Measurements from ENCODE around the gene CPEB3.

Gene CPEB3

DNA sequence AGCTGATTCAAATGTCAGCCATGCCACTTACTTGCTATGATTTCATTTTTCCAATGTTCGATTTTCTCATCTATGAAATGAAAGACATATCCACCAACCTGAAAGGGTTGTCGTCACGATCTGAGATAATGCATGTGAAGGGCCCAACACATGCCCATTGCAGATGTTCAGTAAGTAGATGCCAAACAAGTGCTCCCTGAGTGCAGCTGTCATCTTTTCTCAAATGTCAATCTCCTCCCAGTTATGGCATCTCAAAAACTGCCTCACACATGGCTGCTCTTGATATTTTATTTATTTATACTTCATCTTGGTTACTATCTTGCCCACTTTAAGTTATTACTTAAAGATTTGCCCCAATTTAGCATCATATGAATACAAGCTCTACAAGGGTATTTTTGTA is 16.8 kb downstream of the CPEB3 start:
- Mint-ChIP-seq H3K9me3 (no peaks in the 10 kb centered on the region), H3K27ac (no peak overlapping the region), H3K4me3 (no peak overlapping the region), H3K27me3 (ENCODE audit: low read depth) (no peaks in the 10 kb centered on the region), H3K4me1 (no peaks in the 10 kb centered on the region), H3K36me3 (ENCODE audit: low read depth) (no peaks in the 10 kb centered on the region)
- TF ChIP-seq, protein P1, sequence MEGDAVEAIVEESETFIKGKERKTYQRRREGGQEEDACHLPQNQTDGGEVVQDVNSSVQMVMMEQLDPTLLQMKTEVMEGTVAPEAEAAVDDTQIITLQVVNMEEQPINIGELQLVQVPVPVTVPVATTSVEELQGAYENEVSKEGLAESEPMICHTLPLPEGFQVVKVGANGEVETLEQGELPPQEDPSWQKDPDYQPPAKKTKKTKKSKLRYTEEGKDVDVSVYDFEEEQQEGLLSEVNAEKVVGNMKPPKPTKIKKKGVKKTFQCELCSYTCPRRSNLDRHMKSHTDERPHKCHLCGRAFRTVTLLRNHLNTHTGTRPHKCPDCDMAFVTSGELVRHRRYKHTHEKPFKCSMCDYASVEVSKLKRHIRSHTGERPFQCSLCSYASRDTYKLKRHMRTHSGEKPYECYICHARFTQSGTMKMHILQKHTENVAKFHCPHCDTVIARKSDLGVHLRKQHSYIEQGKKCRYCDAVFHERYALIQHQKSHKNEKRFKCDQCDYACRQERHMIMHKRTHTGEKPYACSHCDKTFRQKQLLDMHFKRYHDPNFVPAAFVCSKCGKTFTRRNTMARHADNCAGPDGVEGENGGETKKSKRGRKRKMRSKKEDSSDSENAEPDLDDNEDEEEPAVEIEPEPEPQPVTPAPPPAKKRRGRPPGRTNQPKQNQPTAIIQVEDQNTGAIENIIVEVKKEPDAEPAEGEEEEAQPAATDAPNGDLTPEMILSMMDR (IDR thresholded peaks at IDR 0.05; ENCODE audit: unreplicated experiment in 3 of 3) = no peak

DNA sequence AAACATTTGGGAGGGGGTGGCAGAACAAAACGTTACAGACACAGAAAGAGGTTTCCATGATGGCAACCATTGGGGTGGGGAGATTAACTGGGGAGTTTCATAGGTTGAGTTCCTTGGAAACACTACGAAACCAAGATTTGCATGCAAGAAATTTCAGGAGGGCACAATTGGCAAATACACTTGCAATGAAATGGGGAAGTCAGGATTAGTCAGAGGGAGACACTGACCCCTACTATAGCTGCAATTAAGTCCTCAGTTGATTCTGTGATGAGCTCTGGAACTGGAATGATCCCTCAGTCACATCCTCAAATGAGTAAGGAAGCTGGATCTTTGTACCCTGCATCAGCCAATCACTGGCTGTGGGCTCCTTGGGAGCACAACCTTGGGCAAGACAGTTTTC is 22.1 kb downstream of the CPEB3 start:
- Mint-ChIP-seq H3K27me3 (ENCODE audit: low read depth) (no peaks in the 10 kb centered on the region), H3K9me3 (no peaks in the 10 kb centered on the region), H3K36me3 (ENCODE audit: low read depth) (no peaks in the 10 kb centered on the region), H3K27ac (no peak overlapping the region), H3K4me3 (no peak overlapping the region), H3K4me1 (no peaks in the 10 kb centered on the region)
- TF ChIP-seq, protein P1 (IDR thresholded peaks at IDR 0.05; ENCODE audit: unreplicated experiment in 3 of 3) = no peak

DNA sequence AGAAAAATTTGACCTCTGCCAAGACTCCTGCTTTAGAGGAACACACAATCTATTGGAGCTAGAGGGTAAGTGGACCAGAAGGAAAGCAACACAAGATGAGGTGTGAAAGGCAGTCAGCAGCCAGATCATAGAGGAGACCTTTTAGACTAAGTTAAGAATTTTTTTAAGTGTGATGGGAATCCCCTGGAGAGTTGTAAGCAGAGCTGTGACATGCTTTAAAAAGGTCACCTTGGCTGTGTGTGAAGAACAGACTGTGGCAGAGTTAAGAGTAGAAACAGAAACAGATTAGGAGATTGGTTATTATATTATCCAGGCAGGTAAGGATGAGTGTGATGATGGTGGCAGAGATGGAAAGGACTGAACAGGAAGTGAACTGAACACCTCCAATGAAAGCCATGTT is 23.5 kb downstream of the CPEB3 start:
- Mint-ChIP-seq H3K27ac (no peak overlapping the region), H3K4me1 (no peaks in the 10 kb centered on the region), H3K4me3 (no peak overlapping the region), H3K36me3 (ENCODE audit: low read depth) (no peaks in the 10 kb centered on the region), H3K27me3 (ENCODE audit: low read depth) (no peaks in the 10 kb centered on the region), H3K9me3 (no peaks in the 10 kb centered on the region)
- TF ChIP-seq, protein P1 (IDR thresholded peaks at IDR 0.05; ENCODE audit: unreplicated experiment in 3 of 3) = no peak

DNA sequence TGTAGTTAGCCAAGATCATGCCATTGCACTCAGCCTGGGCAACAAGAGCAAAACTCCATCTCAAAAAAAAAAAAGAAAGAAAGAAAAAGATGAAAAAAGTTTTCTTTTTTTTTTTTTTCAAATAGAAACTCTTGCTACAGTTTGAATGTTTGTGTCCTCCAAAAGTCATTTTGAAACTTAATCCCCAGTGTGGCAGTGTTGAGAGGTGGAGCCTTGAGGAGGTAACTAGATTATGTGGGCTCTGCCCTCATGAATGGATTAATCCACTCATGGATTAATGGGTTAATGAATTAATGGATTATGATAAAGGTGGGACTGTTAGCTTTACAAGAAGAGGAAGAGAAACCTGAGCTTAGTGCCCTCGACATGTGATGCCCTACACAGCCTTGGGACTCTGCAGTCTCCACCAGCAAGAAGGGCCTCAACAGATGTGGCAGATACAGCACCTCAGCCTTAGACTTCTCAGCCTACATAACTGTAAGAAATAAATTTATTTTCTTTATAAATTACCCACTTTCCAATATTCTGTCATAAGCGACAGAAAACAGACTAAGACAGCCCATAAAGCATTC is 25.1 kb downstream of the CPEB3 start:
- Mint-ChIP-seq H3K4me1 (no peaks in the 10 kb centered on the region), H3K4me3 (no peak overlapping the region)

DNA sequence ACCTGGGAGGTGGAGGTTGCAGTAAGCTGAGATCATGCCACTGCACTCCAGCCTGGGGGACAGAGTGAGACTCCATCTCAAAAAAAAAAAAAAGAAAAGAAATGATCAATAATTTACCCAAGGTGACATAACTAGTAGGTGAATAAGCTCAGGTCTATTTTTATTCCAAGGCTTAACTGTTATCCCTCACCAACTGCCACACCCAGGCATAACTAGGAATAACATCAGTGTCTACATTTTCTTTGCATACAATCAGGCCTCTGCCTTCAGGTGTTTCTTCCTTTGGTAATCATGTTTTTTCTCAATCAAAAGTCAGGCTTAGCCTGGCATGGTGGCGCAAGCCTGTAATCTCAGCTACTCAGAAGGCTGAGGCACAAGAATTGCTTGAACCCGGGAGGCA is 26.6 kb downstream of the CPEB3 start:
- H3K27ac Mint-ChIP-seq = no peak overlapping the region
- no peaks in the 10 kb centered on the region for H3K27me3 Mint-ChIP-seq (ENCODE audit: low read depth)
- TF ChIP-seq, protein P1 (IDR thresholded peaks at IDR 0.05; ENCODE audit: unreplicated experiment in 3 of 3) = no peak
- H3K36me3 Mint-ChIP-seq (ENCODE audit: low read depth) = no peaks in the 10 kb centered on the region
- no peak overlapping the region for H3K4me3 Mint-ChIP-seq
- no peaks in the 10 kb centered on the region for H3K9me3 Mint-ChIP-seq
- no peaks in the 10 kb centered on the region for H3K4me1 Mint-ChIP-seq

More for the DNA sequence above, 25.1 kb downstream of the CPEB3 start:
- Mint-ChIP-seq H3K27ac (no peak overlapping the region), H3K9me3 (no peaks in the 10 kb centered on the region), H3K27me3 (ENCODE audit: low read depth) (no peaks in the 10 kb centered on the region), H3K36me3 (ENCODE audit: low read depth) (no peaks in the 10 kb centered on the region)
- TF ChIP-seq, protein P1 (IDR thresholded peaks at IDR 0.05; ENCODE audit: unreplicated experiment in 3 of 3) = no peak

DNA sequence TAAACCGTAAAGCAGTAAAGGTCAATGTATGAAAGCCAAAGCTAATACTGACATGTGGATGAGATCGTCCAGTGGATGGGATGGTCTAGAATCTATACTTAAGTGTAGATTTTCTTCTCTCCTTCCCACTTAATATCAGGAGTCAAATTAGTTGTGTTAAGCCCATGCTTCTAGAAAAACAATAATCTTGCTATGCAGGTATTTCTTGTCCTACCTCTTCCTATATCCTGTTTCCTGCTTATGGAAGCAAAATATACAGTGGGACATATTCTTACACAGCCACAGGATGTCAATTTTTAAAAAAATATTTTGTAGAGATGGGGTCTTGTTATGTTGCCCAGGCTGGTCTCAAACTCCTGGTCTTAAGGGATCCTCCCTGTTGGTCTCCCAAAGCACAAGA is 27.5 kb downstream of the CPEB3 start:
- TF ChIP-seq, protein P1 (IDR thresholded peaks at IDR 0.05; ENCODE audit: unreplicated experiment in 3 of 3) = no peak
- Mint-ChIP-seq H3K4me1 (no peaks in the 10 kb centered on the region), H3K36me3 (ENCODE audit: low read depth) (no peaks in the 10 kb centered on the region), H3K9me3 (no peaks in the 10 kb centered on the region), H3K4me3 (no peak overlapping the region), H3K27ac (no peak overlapping the region), H3K27me3 (ENCODE audit: low read depth) (no peaks in the 10 kb centered on the region)
